GM19397 (cell line): ENCODE measurements around the gene IGF2.
"Not testable (repeated sequence)": the region's sequence is repeated elsewhere in the genome, so short reads cannot be mapped to it uniquely, and the experiment has no call there.

Source experiments
- ATAC-seq: cut with Tn5 transposase; IDR thresholded peaks from one replicate; pipeline ENCODE4 v1.9.1; 2021; ENCODE audit warnings: mild to moderate bottlenecking, moderate library complexity; ENCODE audit not compliant: unreplicated experiment

IGF2 gene, protein sequence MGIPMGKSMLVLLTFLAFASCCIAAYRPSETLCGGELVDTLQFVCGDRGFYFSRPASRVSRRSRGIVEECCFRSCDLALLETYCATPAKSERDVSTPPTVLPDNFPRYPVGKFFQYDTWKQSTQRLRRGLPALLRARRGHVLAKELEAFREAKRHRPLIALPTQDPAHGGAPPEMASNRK

DNA sequence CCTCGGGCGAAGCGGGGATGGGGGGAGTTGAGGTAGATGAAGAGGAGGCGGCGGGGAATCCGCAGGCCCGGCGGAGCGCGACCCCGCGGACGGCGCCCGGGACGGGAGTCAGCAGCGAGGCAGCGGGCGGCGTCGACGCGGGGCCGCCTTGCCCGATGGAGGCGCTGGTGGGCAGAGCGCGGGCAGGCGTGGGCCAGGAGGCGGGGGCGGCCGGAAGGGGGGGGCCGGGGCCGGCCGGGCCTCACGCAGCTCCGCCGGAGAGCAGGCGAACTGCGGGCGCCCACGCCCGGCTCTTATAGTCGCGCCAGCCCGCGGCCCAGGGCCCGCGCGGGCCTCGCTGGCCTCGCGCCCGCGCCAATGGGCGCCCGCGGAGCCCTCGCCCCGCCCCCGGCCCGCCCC lies at the start of gene IGF2:
TSS of gene IGF2 (minus strand) at position 267 of the 399 bp plus-strand sequence. CDS start 3,866 bp downstream, outside the sequence.
- no peak for ATAC-seq

DNA sequence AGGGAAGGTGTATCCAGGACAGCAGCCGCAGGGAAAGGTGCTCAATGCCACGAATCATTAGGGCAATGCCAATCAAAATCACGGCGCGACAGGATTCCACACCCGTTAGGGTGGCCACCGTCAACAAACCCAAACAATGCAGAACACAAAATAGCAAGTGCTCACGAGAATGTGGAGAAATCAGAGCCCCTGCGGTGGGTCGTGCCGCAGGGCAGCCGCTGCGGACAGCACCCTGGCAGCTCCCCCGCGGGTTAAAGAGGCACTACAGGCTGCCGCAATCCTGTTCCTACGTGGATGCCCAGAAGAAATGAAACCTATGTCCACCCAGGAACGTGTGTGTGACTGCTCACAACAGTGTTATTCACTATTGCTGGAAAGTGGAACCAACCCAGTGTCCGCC lies 49.6 kb upstream of the IGF2 start:
- no peak for ATAC-seq

DNA sequence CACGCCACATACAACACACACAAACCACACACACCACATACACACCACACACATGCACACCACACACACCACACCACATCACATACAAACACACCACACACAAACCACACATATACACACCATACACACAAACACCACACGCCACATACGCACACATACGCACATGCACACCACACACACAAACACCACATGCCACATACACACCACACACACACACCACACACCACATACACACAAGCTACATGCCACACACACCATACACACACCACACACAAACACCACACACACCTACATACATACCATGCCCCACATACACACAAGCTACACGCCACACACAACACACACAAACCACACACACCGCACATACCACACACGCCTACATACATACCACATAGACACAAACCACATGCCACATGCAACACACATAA lies 48.1 kb upstream of the IGF2 start:
- ATAC-seq = no peak

DNA sequence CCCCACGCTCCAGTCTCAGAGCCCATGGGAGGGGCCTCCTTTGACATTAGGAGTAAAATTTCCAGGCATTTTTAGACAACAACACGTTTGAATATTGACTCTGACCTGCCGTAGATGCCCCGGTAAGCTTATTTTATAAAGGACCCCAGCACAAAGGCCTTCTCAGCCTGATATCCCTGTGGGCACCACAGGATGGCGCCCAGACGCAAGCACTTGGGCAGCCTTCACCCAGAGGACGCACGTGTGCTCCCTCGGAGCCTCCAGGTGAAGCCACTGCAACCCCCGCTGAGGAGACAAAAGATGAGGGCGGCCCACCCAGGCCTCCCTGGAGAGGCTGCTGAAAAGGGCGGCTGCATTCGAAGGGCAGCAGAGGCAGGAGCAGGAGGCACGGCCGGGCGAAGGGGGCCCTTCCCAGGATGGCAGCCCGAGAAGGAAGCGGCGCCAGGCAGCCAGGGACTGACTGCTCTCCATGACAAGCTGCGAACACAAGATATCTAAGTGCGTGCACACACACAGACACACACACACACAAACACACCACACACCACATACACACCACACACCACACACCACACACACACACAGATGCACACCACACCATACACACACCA lies 47.6 kb upstream of the IGF2 start:
- ATAC-seq = no peak

DNA sequence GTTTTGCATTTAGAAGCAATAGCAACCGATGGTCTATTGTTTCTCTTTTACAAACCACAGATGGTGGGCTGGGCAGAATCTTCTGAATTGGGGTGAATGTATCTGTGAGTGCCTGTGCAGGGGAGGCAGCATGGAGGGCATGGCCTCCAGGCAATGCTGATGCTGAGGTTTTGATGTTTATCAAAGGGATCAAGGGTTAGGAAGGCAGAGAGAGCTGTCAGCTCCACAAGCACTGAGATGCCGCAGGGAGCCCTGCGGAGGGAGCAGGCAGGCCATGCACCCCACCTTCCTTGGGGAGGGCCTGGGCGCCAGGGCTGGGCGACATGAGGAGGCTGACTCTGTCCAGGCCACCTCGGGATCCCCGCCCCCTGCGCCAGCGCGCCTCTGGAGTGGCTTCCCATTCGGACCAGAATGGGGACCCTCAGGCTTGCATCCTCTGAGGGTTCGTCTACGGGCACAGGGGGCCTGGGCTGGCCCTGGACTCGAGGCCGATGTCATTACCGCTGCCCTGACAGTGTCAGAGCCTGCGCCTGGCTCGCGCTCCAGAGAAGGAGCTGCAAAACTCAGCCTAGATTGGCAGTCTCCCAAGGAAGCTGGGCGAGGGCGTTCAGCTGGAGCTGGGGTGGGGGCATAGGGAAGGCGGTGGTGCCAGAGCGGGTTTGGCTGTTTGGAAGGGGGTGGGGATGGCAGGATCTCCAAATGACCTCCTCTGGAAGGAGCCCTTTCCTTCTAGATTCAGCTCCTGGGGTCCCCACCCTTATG lies 46.3 kb upstream of the IGF2 start:
- no peak for ATAC-seq

DNA sequence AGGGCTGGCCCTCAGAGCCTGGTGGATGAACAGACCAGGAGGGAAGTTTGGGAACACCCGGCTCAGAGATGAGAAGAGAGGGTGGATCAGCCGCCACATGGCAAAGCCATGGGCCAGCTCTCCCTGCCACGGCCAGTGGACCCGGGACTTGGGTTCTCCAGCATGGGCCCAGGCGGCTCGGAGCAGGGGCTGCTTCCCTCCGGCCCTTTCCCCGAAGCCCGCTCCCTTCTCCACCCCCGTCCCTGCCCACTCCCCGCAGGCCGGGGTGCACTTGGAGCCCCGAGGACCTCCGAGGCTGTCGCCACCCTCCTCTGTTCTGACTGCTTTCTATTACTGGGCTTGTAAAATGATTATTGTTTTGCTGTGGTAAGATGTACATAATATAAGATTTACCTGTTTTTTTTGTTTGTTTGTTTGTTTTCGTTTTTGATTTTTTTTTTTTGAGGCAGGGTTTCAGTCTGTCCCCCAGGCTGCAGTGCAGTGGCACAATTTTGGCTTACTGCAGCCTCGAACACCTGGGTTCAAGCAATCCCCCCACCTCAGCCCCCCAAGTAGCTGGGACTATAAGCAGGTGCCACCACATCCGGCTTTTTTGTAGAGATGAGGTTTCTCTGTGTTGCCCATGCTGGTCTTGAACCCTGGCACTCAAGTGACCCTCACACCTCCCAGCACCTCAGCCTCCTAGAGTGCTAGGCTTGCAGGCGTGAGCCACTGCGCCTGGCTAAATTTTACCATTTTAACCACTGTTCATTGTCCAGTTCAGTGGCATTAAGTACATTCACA lies 43.7 kb upstream of the IGF2 start:
- ATAC-seq = no peak

DNA sequence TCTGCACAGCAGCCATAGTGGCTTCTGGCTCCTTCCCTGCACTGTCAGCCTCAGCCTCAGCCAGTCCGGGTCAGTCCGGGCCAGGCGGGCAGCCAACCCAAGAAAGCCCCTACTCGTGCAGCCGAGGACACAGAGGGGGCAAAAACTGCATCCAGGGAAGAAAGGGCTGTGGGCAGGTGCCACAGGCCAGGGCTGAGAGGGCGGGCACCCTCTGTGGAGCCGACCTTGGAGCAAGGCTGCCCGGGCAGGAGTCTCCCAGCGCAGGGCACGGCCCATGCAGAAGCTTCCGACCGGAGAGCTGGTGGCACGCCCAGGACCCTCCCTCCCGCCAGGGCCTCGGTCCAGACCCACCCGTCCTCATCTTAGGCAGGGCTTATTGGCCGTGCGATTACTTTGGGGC lies 42.9 kb upstream of the IGF2 start:
- ATAC-seq = no peak

DNA sequence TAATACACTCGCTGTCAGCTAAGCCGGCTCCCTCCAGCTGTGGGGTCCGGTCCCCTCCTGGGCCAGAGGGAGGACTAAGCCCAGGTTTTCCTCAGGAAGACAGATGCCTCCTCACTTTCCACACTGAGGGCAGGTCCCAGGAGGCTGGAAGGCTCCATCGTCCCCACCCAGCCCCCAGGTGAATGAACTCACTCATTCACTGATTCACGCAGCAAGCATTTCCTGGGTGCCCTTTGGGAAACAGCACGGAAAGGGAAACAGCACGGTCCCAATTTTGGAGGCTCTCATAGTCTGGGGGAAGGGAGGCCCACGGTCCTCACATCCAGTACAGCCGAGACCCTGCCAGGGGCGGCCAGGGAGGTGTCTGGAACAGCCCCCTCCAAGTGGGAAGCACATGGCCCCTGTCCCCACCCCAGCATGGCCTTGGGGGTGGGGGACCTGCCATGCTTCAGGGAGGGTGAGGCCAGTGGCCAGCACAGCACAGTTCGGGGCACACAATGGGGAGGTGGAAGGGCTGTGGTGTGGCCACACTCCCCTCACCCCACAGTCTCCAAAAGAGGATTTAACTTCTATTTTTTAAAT lies 41.7 kb upstream of the IGF2 start:
- ATAC-seq = no peak

DNA sequence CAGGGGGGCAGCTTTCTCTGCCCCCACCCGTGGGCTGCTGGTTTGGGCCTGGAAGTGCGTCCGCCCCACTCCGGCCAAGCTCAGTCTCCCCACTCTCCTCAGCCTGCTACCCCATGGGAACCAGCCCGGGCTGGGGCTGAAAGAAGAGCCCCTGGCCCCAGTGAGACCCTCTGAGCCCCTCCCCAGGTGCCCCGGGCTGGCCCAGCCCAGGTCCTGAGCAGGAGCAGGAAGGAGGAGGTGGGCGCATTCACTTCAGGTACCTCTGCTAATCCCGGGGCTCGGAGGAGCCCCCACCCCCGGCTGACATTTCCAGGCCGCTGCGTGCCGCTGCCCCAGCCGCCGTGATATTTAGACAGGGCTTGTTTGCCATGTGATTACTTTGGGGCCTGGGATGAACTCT lies 41.2 kb upstream of the IGF2 start:
- no peak for ATAC-seq

DNA sequence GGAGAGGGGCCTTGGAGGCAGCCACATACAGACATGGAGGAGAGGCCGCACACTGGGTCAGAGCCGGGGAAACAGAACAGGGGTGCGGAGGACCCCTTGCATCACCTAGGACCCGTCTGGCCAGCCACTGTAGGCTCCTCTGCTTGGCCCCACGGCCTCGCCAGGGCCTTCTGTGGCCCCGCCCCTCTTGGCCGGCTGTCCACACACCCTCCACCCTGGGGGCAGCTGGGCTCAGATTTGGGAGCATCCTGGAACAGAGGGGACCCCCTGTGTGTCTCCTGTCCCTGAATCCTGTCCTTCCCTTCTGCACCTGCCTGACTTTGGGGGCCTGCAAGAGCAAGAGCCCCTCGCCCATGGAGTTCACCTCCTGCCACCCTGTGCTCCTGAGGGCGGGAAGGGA lies 40.3 kb upstream of the IGF2 start:
- ATAC-seq = no peak

DNA sequence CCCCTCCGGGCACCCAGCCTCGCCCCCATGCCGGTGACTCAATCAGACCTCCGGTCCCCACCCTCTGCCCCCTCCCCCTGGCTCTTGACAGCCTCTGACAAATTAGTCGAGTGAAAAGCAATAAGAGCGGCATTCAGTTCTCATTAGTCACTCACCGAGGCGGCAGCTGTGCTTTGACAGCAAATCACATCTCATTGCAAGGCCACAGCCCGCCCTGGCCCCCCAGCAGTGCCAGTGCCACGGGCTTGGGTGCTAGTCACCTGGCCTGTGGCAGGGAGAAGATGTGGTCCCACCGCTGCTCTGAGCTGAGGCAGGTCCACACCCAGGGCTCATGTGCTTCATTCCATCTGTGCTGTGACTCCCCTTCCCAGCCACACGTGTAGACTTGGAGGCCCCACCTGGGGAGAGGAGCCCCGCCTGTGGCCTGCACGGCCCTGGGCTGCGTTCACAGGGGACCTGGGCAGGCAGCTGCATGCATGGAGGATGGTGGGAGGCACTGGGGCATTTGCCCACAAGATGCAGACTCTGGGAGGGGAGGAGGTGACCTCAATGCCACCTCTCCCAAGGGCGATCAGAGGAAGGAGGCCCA lies 39.8 kb upstream of the IGF2 start:
- ATAC-seq = no peak

DNA sequence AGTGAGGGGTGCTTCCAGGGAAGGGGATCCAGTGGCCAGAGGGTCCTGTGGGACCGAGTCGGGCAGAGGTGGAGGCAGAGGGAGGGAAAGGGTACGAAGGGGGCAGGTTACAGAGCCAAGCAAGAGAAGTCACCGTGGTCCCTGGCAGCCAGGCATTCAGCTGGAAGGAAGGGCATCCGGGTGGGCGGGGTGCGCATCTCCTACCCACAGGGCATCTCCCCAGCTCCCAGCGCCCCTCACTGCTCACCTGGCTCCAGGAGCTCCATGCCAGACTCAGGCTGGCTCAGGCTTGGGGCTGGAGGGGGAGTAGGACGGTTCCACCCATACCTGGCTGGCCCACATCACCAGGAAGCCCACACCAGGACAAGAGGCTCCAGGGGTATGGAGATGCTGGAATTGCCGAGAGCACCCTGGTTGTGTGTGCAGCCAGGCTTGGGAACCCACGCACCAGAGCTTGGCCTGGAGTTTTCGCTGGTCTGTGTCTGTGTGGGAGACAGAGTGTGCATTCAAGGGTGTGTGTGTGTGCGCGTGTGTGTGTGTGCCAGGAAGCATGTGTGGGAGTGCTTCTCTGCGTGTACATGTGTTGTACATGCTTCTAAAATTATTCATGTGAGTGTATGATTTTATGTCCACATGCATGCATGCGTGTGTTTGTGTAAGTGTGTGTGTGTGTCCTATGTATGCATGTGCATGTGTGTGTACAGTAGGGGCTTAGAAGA lies 39.0 kb upstream of the IGF2 start:
- not testable (repeated sequence) for ATAC-seq

DNA sequence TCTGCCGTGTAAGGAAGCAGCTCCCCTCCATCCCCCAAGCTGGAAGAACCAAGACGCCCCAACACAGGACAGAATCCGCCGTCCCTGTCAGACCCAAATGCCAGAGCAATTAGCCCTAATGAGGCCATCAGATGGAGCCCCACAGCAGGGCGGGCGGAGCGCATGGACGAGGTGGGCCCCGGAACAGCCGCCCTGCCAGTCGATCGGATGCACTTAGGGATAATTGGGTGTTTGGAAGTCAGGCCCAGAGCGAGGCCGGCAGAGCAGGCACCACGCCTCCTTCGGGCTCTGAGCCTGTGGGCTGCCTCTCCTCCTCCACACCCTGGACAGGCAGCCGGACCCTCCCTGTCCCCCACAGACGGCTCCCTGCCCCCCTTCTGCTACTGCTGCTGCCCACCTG lies 37.9 kb upstream of the IGF2 start:
- no peak for ATAC-seq

DNA sequence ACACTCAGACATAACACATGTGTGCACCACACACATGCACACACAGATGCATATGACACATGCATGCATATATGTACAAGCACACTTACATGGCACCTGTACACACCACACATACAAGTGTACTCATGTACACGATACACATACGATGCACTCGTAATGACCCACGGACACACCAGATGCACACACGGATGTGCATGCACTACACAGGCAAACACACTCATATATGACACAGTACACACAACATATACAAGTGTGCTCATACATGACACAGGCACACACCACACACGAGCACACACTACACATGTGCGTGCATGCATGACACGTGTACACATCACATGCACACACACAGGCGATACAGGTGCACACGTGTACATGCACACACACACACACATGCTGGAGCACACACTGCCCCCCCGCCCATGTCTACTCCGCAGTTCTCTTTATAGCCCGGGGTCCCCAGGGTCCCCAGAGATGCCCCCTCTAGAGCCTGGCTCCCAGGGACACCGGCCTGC lies 37.3 kb upstream of the IGF2 start:
- no peak for ATAC-seq

DNA sequence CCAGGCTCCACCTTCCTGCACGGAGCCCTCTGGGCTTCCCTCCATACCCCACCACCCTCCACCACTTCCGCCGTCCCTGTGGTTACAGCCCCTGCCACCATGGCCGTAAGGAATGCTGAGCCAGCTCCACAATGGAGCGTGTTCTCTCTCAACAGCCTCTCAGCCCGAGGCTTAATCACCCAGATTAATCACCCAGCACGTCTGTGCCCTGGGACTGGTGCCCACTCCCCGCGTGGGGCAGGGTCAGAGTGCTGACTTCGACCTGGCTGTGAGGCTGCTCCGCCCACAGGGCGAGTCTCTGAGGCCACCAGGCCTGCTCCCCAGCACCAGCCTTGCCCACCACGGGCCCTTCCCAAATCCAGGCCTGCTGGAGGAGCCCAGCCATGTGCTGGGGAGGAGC lies 36.5 kb upstream of the IGF2 start:
- ATAC-seq = no peak

DNA sequence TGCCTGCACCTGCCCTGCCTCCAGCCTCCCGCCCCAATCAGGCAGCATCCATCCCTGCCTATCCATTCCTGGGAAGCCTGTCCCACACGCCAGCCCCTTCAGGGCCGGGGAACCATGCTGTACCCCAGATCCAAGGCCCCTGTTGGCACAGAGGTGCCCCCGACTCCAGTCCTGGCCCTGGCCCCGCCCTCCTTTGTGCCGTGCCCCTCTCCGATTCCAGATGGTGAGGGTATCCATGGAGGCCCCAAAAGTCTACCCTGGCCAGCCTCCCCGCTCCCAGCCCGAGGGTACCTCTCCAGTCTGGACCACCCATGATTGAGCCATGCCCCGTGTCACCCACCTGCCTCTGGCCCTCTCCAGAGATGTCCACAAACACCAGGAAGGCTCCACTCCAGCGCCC lies 35.2 kb upstream of the IGF2 start:
- no peak for ATAC-seq

DNA sequence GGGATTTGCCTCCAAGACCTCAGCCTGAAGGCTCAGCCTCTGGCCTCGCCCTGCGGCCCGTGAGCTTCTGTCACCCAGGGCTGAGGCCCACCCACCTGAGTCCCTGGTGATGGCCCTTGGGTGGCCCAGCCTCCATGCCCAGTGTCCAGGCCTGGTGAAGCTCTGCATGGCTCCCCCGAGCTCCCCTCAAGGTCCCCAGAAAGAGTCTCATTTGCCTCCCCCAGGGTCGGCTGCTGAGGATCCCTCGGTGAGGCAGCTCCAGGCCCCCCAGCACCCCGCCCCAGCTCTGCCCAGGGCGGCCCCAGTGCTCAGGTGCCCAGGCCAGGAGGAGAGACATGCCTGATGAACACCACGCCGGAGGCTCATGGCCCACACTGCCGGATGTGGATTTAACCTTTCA lies 34.6 kb upstream of the IGF2 start:
- ATAC-seq = no peak

DNA sequence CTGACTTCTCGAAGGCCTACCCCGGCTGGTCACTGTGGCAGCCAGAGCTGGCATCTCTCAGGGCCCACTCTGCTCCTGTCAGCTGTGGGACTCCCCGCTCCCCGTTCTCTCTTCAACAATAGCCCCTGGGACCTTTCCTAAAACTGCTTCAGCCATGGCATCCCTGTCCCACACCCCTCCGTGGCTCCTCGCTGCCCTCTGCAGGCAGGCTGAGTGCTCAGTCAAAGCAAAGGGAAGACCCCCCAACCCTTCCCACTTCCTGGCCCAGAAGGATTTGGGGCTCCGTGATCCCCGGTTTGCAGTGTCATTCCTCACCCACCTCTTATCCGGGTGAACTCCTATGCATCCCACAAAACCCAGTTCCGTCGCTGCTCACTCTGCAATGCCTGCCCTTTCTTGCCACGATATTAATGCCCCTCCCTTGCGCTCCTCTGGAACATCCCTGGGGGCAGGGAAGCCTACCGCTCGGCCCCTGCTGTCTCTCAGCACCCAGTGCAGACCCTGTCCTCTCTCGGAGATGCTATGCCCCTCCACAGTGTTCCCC lies 34.0 kb upstream of the IGF2 start:
- no peak for ATAC-seq

DNA sequence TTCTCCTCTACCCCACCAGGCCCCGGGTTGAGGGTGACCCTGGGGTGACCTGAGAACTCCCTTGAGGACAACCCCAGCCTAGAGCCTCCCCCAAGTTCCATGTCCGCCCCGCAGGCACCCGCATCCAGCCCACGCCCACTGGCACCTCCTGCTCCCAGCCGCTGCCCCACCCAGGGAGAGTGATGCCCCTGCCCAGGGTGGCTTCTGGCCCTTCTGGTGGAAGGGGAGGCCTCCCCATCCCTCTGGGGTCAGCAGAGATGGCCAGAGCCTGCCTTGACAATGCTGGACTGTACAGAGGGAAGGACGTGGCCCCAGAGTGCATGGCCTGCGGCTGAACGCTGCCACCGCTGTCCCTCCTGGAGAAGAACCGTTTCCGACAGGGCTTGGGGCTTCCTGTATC lies 33.5 kb upstream of the IGF2 start:
- ATAC-seq = no peak

DNA sequence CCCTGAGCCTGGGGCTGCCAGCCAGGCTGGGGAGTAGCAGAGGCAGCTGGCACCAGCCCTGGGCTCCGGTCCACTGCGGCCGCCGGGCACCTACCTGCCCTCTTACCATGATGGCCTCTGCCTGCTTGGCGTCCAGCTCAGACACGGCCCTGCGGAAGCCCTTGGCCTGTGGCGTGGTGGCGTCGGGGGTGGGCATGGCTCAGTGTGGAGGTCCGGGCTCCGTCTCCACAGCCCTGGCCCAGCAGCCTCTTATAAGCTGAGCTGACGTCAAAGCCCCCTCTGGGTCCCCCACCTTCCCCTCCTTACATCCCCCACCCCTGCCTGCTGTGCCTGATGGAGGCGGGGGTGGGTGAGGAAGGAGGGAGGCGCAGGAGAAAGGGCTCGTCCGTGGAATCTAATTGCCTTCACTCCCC lies 32.4 kb upstream of the IGF2 start, which contains the start of gene TH:
TSS of gene TH (minus strand) at position 225 of the 413 bp plus-strand sequence. CDS start at position 196, 29 bp downstream.
- no peak for ATAC-seq
